GM12878 (cell line): ENCODE measurements around the gene TRUB2. TPM values are rescaled to one million over a fixed set of nuclear protein-coding genes. Genes with fewer than 3 reads are reported as not detected.
A peak's percentile ranks its signal among the peaks of the same experiment; 100 is the strongest.

Source experiments
- ATF7 ChIP-seq: fragments of 450-650 bp; IDR thresholded peaks from 2 replicates; pipeline ENCODE4 v1.6.1; 2016; ENCODE audit warnings: low read depth, mild to moderate bottlenecking
- BACH1 ChIP-seq: fragments of 450-650 bp; IDR thresholded peaks from 2 replicates; pipeline ENCODE4 v1.6.1; 2017; ENCODE audit warnings: mild to moderate bottlenecking, borderline replicate concordance
- CEBPB ChIP-seq, 2 experiments: fragments of 150-350 bp in 1 of 2; IDR thresholded peaks; 2 replicates each; pipeline ENCODE4 v1.6.1; 2012 to 2014; ENCODE audit warnings: low read depth in 2 of 2, low read length in 2 of 2, borderline replicate concordance in 1 of 2, inconsistent platforms in 1 of 2
- CREM ChIP-seq: IDR thresholded peaks from 2 replicates; pipeline ENCODE4 v1.6.1; 2014; ENCODE audit warnings: antibody characterized with exemption, low read depth
- EED ChIP-seq: sonication (generic); IDR thresholded peaks from 2 replicates; pipeline ENCODE4 v1.6.1; 2016; ENCODE audit warnings: antibody characterized with exemption, low read depth
- GATAD2B ChIP-seq: fragments of 450-650 bp; conservative IDR thresholded peaks from 2 replicates; pipeline ENCODE4 v1.6.1; 2017; ENCODE audit warnings: low read depth, mild to moderate bottlenecking, moderate library complexity
- HCFC1 ChIP-seq: fragments of 150-350 bp; IDR thresholded peaks from 2 replicates; pipeline ENCODE4 v1.6.1; 2014; ENCODE audit warnings: low read length
- HDGF ChIP-seq: fragments of 450-650 bp; IDR thresholded peaks from 2 replicates; pipeline ENCODE4 v1.6.1; 2016; ENCODE audit warnings: antibody characterized with exemption
- JUNB ChIP-seq: IDR thresholded peaks from 2 replicates; pipeline ENCODE4 v1.6.1; 2016; ENCODE audit warnings: antibody characterized with exemption, mild to moderate bottlenecking
- LARP7 ChIP-seq: fragments of 450-650 bp; IDR thresholded peaks from 2 replicates; pipeline ENCODE4 v1.6.1; 2017; ENCODE audit warnings: mild to moderate bottlenecking
- MTA3 ChIP-seq: IDR thresholded peaks from 2 replicates; pipeline ENCODE4 v1.6.1; 2012; ENCODE audit warnings: low read length, inconsistent platforms, borderline replicate concordance
- NR2C1 ChIP-seq: fragments of 450-650 bp; IDR thresholded peaks from 2 replicates; pipeline ENCODE4 v1.6.1; 2017; ENCODE audit warnings: antibody characterized with exemption, mild to moderate bottlenecking, moderate library complexity
- NR2F1 ChIP-seq: fragments of 450-650 bp; conservative IDR thresholded peaks from 2 replicates; pipeline ENCODE4 v1.6.1; 2017; ENCODE audit warnings: mild to moderate bottlenecking
- PML ChIP-seq: IDR thresholded peaks from 2 replicates; pipeline ENCODE4 v1.6.1; 2012; ENCODE audit warnings: low read length, inconsistent platforms
- POLR2A ChIP-seq: IDR thresholded peaks from 2 replicates; pipeline ENCODE4 v1.6.1; 2011; ENCODE audit warnings: low read depth, mild to moderate bottlenecking, low read length
- RFX5 ChIP-seq: IDR thresholded peaks from 2 replicates; pipeline ENCODE4 v1.6.1; 2011; ENCODE audit warnings: low read depth, low read length, improper control_type of control experiment
- SIN3A ChIP-seq: IDR thresholded peaks from 2 replicates; pipeline ENCODE4 v1.6.1; 2012; ENCODE audit warnings: low read depth, low read length, improper control_type of control experiment
- SP1 ChIP-seq: IDR thresholded peaks from one replicate; pipeline ENCODE4 v1.6.1; 2011; ENCODE audit warnings: low read depth, low read length
- SPI1 ChIP-seq: IDR thresholded peaks from 2 replicates; pipeline ENCODE4 v1.6.1; 2011; ENCODE audit warnings: low read depth, mild to moderate bottlenecking, low read length, moderate library complexity, borderline replicate concordance; ENCODE audit not compliant: insufficient read depth
- TBL1XR1 ChIP-seq: IDR thresholded peaks from 2 replicates; pipeline ENCODE4 v1.6.1; 2012; ENCODE audit warnings: low read depth, low read length, improper control_type of control experiment
- YY1 ChIP-seq: IDR thresholded peaks from 2 replicates; pipeline ENCODE4 v1.6.1; 2011; ENCODE audit warnings: low read depth, mild to moderate bottlenecking, low read length
- ZBTB40 ChIP-seq: fragments of 450-650 bp; IDR thresholded peaks from 2 replicates; pipeline ENCODE4 v1.6.1; 2016; ENCODE audit warnings: mild to moderate bottlenecking, moderate library complexity, borderline replicate concordance
- ZNF24 ChIP-seq: fragments of 450-650 bp; IDR thresholded peaks from 2 replicates; pipeline ENCODE4 v1.6.1; 2017; ENCODE audit warnings: antibody characterized with exemption, mild to moderate bottlenecking
- polyA plus RNA-seq, 11 experiments: library from polyadenylated mRNA; depleted of rRNA in 4 of 11; unstranded in 6 of 11; stranded (reverse) in 5 of 11; fragments of >200 nt; fragmentation: Nextera tagmentation in 4 of 11; fragmentation: Illumina TruSeq in 1 of 11; extraction: Ambion mirVana in 4 of 11; extraction: Trizol in 1 of 11; gene quantifications; 1 replicate in 1 of 11; 2 replicates in 10 of 11; pipeline versions ENCODE4 v1.2.1 to v1.2.3, GENCODE V29; 2011 to 2016; ENCODE audit warnings: inconsistent platforms in 2 of 11, missing spikeins in 2 of 11, low read depth in 1 of 11
- total RNA-seq, 4 experiments: library from RNA; depleted of rRNA in 3 of 4; stranded (reverse); fragments of >200 nt in 3 of 4; fragmentation: Illumina TruSeq in 1 of 4; extraction: Trizol in 1 of 4; gene quantifications; 2 replicates each; pipeline versions ENCODE4 v1.2.1 to v1.2.3, GENCODE V29; 2013 to 2021
- TF ChIP-seq, protein P1 (sequence below): fragments of 450-650 bp; formaldehyde crosslinking; IDR thresholded peaks from 2 replicates; pipeline ENCODE4 v1.5.0; 2022; ENCODE audit warnings: mild to moderate bottlenecking, missing genetic modification characterization
- TF ChIP-seq, protein P2 (sequence below): fragments of 450-650 bp; IDR thresholded peaks from 2 replicates; pipeline ENCODE4 v1.6.1; 2017; ENCODE audit warnings: low read depth, mild to moderate bottlenecking, moderate library complexity

Gene TRUB2
- total and polyA plus RNA-seq, 10 of the 15 experiments (the other 5 are each of a cell fraction or from before 2014, with no cell fraction given) = 2.8 to 70.5 (median 37.2) TPM

GRCh38 chr9:128276008-128276573 is 46.2 kb downstream of the TRUB2 start, which contains the start of gene SWI5 (continued):
- TF ChIP-seq ZBTB40 (peak; percentile 50; the same call in 1 of the 2 replicates), POLR2A (peak; percentile 99), LARP7 (peak; percentile 80), MTA3 (no peak), NR2F1 (peak; percentile 99), SP1 (peak; percentile 91), PML (peak; percentile 93), BACH1 (peak; percentile 86), ATF7 (0 out of 2 replicates have a peak, but pooled peaks have one; percentile 25), TBL1XR1 (no peak; the same call in 1 of the 2 replicates), NR2C1 (peak; percentile 89), SPI1 (peak; percentile 57; the same call in 1 of the 2 replicates), GATAD2B (no peak; the same call in 1 of the 2 replicates), RFX5 (peak; percentile 64; the same call in 1 of the 2 replicates), CREM (peak; percentile 72), ZNF24 (no peak), JUNB (no peak), SIN3A (peak; percentile 36; the same call in 1 of the 2 replicates), EED (peak; percentile 32; the same call in 1 of the 2 replicates), CEBPB (IDR thresholded peaks at IDR 0.05; ENCODE audit: borderline replicate concordance in 1 of 2, low read depth in 2 of 2, low read length in 2 of 2) (no peak), HDGF (peak; percentile 80), HCFC1 (no peak; the same call in 1 of the 2 replicates), YY1 (peak; percentile 50)
- TF ChIP-seq, protein P1, sequence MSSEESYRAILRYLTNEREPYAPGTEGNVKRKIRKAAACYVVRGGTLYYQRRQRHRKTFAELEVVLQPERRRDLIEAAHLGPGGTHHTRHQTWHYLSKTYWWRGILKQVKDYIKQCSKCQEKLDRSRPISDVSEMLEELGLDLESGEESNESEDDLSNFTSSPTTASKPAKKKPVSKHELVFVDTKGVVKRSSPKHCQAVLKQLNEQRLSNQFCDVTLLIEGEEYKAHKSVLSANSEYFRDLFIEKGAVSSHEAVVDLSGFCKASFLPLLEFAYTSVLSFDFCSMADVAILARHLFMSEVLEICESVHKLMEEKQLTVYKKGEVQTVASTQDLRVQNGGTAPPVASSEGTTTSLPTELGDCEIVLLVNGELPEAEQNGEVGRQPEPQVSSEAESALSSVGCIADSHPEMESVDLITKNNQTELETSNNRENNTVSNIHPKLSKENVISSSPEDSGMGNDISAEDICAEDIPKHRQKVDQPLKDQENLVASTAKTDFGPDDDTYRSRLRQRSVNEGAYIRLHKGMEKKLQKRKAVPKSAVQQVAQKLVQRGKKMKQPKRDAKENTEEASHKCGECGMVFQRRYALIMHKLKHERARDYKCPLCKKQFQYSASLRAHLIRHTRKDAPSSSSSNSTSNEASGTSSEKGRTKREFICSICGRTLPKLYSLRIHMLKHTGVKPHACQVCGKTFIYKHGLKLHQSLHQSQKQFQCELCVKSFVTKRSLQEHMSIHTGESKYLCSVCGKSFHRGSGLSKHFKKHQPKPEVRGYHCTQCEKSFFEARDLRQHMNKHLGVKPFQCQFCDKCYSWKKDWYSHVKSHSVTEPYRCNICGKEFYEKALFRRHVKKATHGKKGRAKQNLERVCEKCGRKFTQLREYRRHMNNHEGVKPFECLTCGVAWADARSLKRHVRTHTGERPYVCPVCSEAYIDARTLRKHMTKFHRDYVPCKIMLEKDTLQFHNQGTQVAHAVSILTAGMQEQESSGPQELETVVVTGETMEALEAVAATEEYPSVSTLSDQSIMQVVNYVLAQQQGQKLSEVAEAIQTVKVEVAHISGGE (CRISPR knock-in tag) = peak; percentile 49; the same call in 1 of the 2 replicates
- TF ChIP-seq, protein P2, sequence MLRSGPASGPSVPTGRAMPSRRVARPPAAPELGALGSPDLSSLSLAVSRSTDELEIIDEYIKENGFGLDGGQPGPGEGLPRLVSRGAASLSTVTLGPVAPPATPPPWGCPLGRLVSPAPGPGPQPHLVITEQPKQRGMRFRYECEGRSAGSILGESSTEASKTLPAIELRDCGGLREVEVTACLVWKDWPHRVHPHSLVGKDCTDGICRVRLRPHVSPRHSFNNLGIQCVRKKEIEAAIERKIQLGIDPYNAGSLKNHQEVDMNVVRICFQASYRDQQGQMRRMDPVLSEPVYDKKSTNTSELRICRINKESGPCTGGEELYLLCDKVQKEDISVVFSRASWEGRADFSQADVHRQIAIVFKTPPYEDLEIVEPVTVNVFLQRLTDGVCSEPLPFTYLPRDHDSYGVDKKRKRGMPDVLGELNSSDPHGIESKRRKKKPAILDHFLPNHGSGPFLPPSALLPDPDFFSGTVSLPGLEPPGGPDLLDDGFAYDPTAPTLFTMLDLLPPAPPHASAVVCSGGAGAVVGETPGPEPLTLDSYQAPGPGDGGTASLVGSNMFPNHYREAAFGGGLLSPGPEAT = peak; percentile 76; the same call in 1 of the 2 replicates
